H1 (cell line): ENCODE results near the gene SUMF1. TPM values are rescaled to one million over a fixed set of nuclear protein-coding genes. Genes with fewer than 3 reads are reported as not detected.

Experiments
- CTCF ChIA-PET: fragments of 300-600 bp; sonication (Branson Sonifier 250); formaldehyde crosslinking; loops from one replicate; lab custom pipeline; 2021; ENCODE audit not compliant: partially characterized antibody; lab: Charles Lee
- POLR2A ChIA-PET: fragments of 300-600 bp; sonication (Branson Sonifier 250); formaldehyde crosslinking; loops from one replicate; lab custom pipeline; 2021; ENCODE audit warnings: inconsistent platforms; ENCODE audit not compliant: partially characterized antibody; lab: Charles Lee
- DNase-seq, 2 experiments: peaks; one replicate each; pipeline versions ENCODE4 v3.0.0 to v3.0.0-alpha.2; 2010 to 2022; ENCODE audit warnings: low spot score in 2 of 2, low read depth in 1 of 2, mixed read lengths in 1 of 2
- FAIRE-seq: peaks from 2 replicates; lab custom pipeline; 2011; peaks lifted over from hg19 to GRCh38; lab: Jason Lieb, UNC
- H2AFZ ChIP-seq: 2 replicates; pipeline ENCODE4 v1.8.1; 2012; ENCODE audit warnings: low read length, inconsistent platforms
- H2AK5ac ChIP-seq: 2 replicates; pipeline ENCODE4 v1.6.1; 2013; ENCODE audit warnings: low read depth, low read length
- H2BK120ac ChIP-seq: replicated peaks from 2 replicates; pipeline ENCODE3; 2013; ENCODE audit warnings: low read depth, low read length, inconsistent platforms
- H2BK12ac ChIP-seq: 2 replicates; pipeline ENCODE4 v1.6.1; 2013; ENCODE audit warnings: low read depth, low read length
- H2BK15ac ChIP-seq: 2 replicates; pipeline ENCODE4 v1.6.1; 2013; ENCODE audit warnings: low read length
- H2BK20ac ChIP-seq: 2 replicates; pipeline ENCODE4 v1.6.1; 2013; ENCODE audit warnings: low read length
- H2BK5ac ChIP-seq: 2 replicates; pipeline ENCODE4 v1.6.1; 2013; ENCODE audit warnings: low read depth, low read length
- H3K14ac ChIP-seq: 2 replicates; pipeline ENCODE4 v1.6.1; 2013; ENCODE audit warnings: inconsistent platforms; ENCODE audit not compliant: insufficient read length
- H3K18ac ChIP-seq: 2 replicates; pipeline ENCODE4 v1.6.1; 2013; ENCODE audit warnings: low read length; ENCODE audit errors: extremely low read depth
- H3K23ac ChIP-seq: 2 replicates; pipeline ENCODE4 v1.6.1; 2013; ENCODE audit warnings: inconsistent platforms; ENCODE audit not compliant: insufficient read length
- H3K23me2 ChIP-seq: 2 replicates; pipeline ENCODE4 v1.6.1; 2013; ENCODE audit warnings: low read depth, low read length
- H3K27ac ChIP-seq: 2 replicates; pipeline ENCODE4 v1.6.1; 2011; ENCODE audit warnings: low read depth, low read length, inconsistent platforms
- H3K27me3 ChIP-seq, 4 experiments: replicated peaks in 1 of 4; 1 replicate in 1 of 4; 2 replicates in 3 of 4; pipeline versions ENCODE4 v1.6.1 to v1.8.1; 2011 to 2013; ENCODE audit warnings: low read length in 3 of 4, mild to moderate bottlenecking in 3 of 4, inconsistent platforms in 2 of 4, mixed read lengths in 2 of 4, moderate library complexity in 1 of 4; ENCODE audit not compliant: control insufficient read depth in 3 of 4, insufficient read depth in 3 of 4; ENCODE audit errors: extremely low read depth in 1 of 4
- H3K36me3 ChIP-seq, 4 experiments: 2 replicates each; pipeline versions ENCODE4 v1.6.1 to v1.8.1; 2011 to 2013; ENCODE audit warnings: mild to moderate bottlenecking in 4 of 4, low read length in 3 of 4, moderate library complexity in 2 of 4, control low read depth in 1 of 4, inconsistent platforms in 1 of 4; ENCODE audit not compliant: insufficient read depth in 4 of 4, control insufficient read depth in 2 of 4
- H3K4ac ChIP-seq: replicated peaks from 2 replicates; pipeline ENCODE3; 2013; ENCODE audit warnings: low read length, low read depth, mixed read lengths, inconsistent platforms; ENCODE audit not compliant: insufficient read length
- H3K4me1 ChIP-seq, 4 experiments: replicated peaks in 1 of 4; 1 replicate in 1 of 4; 2 replicates in 3 of 4; pipeline versions ENCODE4 v1.6.1 to v1.8.1; 2011 to 2013; ENCODE audit warnings: low read length in 3 of 4, inconsistent platforms in 2 of 4, mixed read lengths in 1 of 4; ENCODE audit not compliant: insufficient read depth in 4 of 4, control insufficient read depth in 3 of 4
- H3K4me2 ChIP-seq, 2 experiments: 2 replicates each; pipeline versions ENCODE4 v1.6.1 to v1.8.1; 2011 to 2013; ENCODE audit warnings: low read depth in 2 of 2, low read length in 2 of 2, control low read depth in 1 of 2, inconsistent platforms in 1 of 2, mild to moderate bottlenecking in 1 of 2; ENCODE audit not compliant: insufficient read depth in 1 of 2
- H3K4me3 ChIP-seq, 4 experiments: fragments of 200-600, 300-600 bp in 1 of 4; sonication (generic), shearing (Covaris generic), sonication (Bioruptor Twin) in 1 of 4; 2 replicates each; pipeline versions ENCODE4 v1.5.1 to v1.8.1; 2011 to 2016; ENCODE audit warnings: low read length in 4 of 4, low read depth in 3 of 4, control low read depth in 2 of 4, inconsistent platforms in 2 of 4, mild to moderate bottlenecking in 2 of 4, mixed read lengths in 1 of 4, moderate library complexity in 1 of 4; ENCODE audit not compliant: insufficient read depth in 2 of 4; ENCODE audit errors: extremely low read depth in 1 of 4
- H3K56ac ChIP-seq: replicated peaks from 2 replicates; pipeline ENCODE3; 2013; ENCODE audit warnings: low read depth, mild to moderate bottlenecking, mixed read lengths, low read length, inconsistent platforms; ENCODE audit not compliant: insufficient read length
- H3K79me1 ChIP-seq: 2 replicates; pipeline ENCODE4 v1.6.1; 2013; ENCODE audit warnings: low read depth, low read length, control low read depth
- H3K79me2 ChIP-seq, 2 experiments: 2 replicates each; pipeline versions ENCODE4 v1.6.1 to v1.8.1; 2012 to 2013; ENCODE audit warnings: low read length in 2 of 2, mild to moderate bottlenecking in 2 of 2, inconsistent platforms in 1 of 2; ENCODE audit not compliant: insufficient read depth in 2 of 2, control insufficient read depth in 1 of 2
- H3K9ac ChIP-seq, 4 experiments: replicated peaks in 1 of 4; 1 replicate in 1 of 4; 2 replicates in 3 of 4; pipeline versions ENCODE4 v1.6.1 to v1.8.1; 2011 to 2013; ENCODE audit warnings: low read depth in 3 of 4, low read length in 3 of 4, control low read depth in 2 of 4, mild to moderate bottlenecking in 2 of 4, moderate library complexity in 2 of 4, inconsistent platforms in 1 of 4; ENCODE audit errors: extremely low read depth in 1 of 4
- H3K9me3 ChIP-seq, 2 experiments: 2 replicates each; pipeline versions ENCODE4 v1.6.1 to v1.8.1; 2012 to 2013; ENCODE audit warnings: mild to moderate bottlenecking in 2 of 2, moderate library complexity in 2 of 2, control low read depth in 1 of 2, inconsistent platforms in 1 of 2, low read depth in 1 of 2, low read length in 1 of 2, mixed read lengths in 1 of 2; ENCODE audit not compliant: insufficient read depth in 2 of 2
- H4K20me1 ChIP-seq, 2 experiments: replicated peaks in 1 of 2; 2 replicates each; pipeline versions ENCODE3 to v1.8.1; 2011 to 2013; ENCODE audit warnings: inconsistent platforms in 2 of 2, low read length in 2 of 2, mild to moderate bottlenecking in 1 of 2; ENCODE audit not compliant: insufficient read depth in 2 of 2, control insufficient read depth in 1 of 2
- H4K5ac ChIP-seq: 2 replicates; pipeline ENCODE4 v1.6.1; 2013; ENCODE audit warnings: low read length, low read depth, mixed read lengths, inconsistent platforms; ENCODE audit not compliant: insufficient read length
- H4K8ac ChIP-seq: 2 replicates; pipeline ENCODE4 v1.8.0; 2013; ENCODE audit warnings: mild to moderate bottlenecking, moderate library complexity, low read length, inconsistent platforms; ENCODE audit not compliant: insufficient read depth; ENCODE audit errors: extremely low read depth
- H4K91ac ChIP-seq: replicated peaks from 2 replicates; pipeline ENCODE3; 2013; ENCODE audit warnings: low read length, mixed read lengths, inconsistent platforms; ENCODE audit not compliant: insufficient read length
- BCL11A ChIP-seq, 2 experiments: IDR thresholded peaks; one replicate each; pipeline ENCODE4 v1.6.1; 2011; ENCODE audit warnings: low read depth in 2 of 2, low read length in 2 of 2, mild to moderate bottlenecking in 2 of 2
- CEBPB ChIP-seq: IDR thresholded peaks from 2 replicates; pipeline ENCODE4 v1.6.1; 2012; ENCODE audit warnings: low read depth, low read length
- MAX ChIP-seq: IDR thresholded peaks from 2 replicates; pipeline ENCODE4 v1.6.1; 2012; ENCODE audit warnings: inconsistent platforms
- RXRA ChIP-seq: IDR thresholded peaks from 2 replicates; pipeline ENCODE4 v1.6.1; 2011; ENCODE audit warnings: low read depth, mild to moderate bottlenecking, low read length, moderate library complexity; ENCODE audit not compliant: insufficient read depth
- WGBS, 2 experiments: shearing (Covaris generic) in 1 of 2; methylation state at CpG; one replicate each; pipeline versions ENCODE4 v1.1.6 to v1.1.7; 2013 to 2015; ENCODE audit warnings: low lambda C conversion rate in 2 of 2, mixed read lengths in 2 of 2, inconsistent platforms in 1 of 2, low coverage in 1 of 2, missing lambda C conversion rate in 1 of 2; ENCODE audit not compliant: insufficient replicate concordance in 2 of 2, insufficient coverage in 1 of 2, insufficient read length in 1 of 2; ENCODE audit errors: extremely low coverage in 1 of 2, missing lambda C conversion rate in 1 of 2; 5-methylcytosine and 5-hydroxymethylcytosine counted together
- polyA plus RNA-seq, 7 experiments: library from polyadenylated mRNA; depleted of rRNA in 3 of 7; stranded (reverse) in 5 of 7; unstranded in 2 of 7; fragments of >200 nt in 5 of 7; fragments of 200-250 nt in 2 of 7; gene quantifications; 1 replicate in 5 of 7; 2 replicates in 1 of 7; 4 replicates in 1 of 7; pipeline versions ENCODE4 v1.2.1 to v1.2.3, GENCODE V29; 2011 to 2013; ENCODE audit warnings: missing spikeins in 2 of 7, mixed read lengths in 2 of 7
- total RNA-seq: library from RNA; stranded (reverse); fragmentation: NEBNext Ultra II Directional; extraction: Animal tissue kit (Norgen Biotek cat#: 25700); gene quantifications from 2 replicates; pipeline ENCODE4 v1.2.1, GENCODE V29; 2021

Gene SUMF1
- total and polyA plus RNA-seq, 2 of the 8 experiments (the other 6 are each of a cell fraction or from before 2014, with no cell fraction given), result 12.5 to 15.0 TPM

GRCh38 chr3:4355401-4356219 is 111.5 kb downstream of the SUMF1 start:
- 86% methylated on average over 6 of the region's 6 CpGs; no CpG with 5 or more reads in 1 of the 2 experiments for WGBS, 2 experiments
- Histone ChIP-seq H2BK5ac (no peak overlapping the region), H2AK5ac (no peak overlapping the region), H3K27ac (no peak overlapping the region), H3K14ac (no peak overlapping the region), H3K79me1 (no peaks in the 10 kb centered on the region), H3K79me2 (no peaks in the 10 kb centered on the region), H2BK120ac (no peak overlapping the region), H3K27me3 (no peaks in the 10 kb centered on the region), H3K4ac (no peak overlapping the region), H4K20me1 (no peaks in the 10 kb centered on the region), H3K56ac (no peak overlapping the region), H4K5ac (no peak overlapping the region), H3K18ac (no peak overlapping the region), H3K4me2 (no peak overlapping the region), H3K23ac (no peak overlapping the region), H3K36me3 (no peaks in the 10 kb centered on the region), H3K9me3 (no peaks in the 10 kb centered on the region), H2BK20ac (no peak overlapping the region), H4K91ac (no peak overlapping the region), H3K4me3 (no peak overlapping the region), H3K4me1 (no peaks in the 10 kb centered on the region), H2AFZ (no peak overlapping the region), H4K8ac (no peak overlapping the region), H3K9ac (no peak overlapping the region), H2BK12ac (no peak overlapping the region), H3K23me2 (no peaks in the 10 kb centered on the region; the same call in 1 of the 2 replicates), H2BK15ac (no peak overlapping the region)
- no peak for FAIRE-seq
- ChIA-PET CTCF (interaction anchor here (0.7 to 1.3 kb wide), 2 partner anchors 212 to 272 kb away, joined by 4 read pairs; no protein-coding TSS in a partner anchor), POLR2A (interaction anchor here (0.6 kb wide), 1 partner anchor 227 kb away, joined by 3 read pairs; no protein-coding TSS in a partner anchor)
- TF ChIP-seq CEBPB (no peak), BCL11A (IDR thresholded peaks at IDR 0.05; ENCODE audit: low read depth in 2 of 2, low read length in 2 of 2) (no peak), MAX (no peak), RXRA (no peak)
- no peak for DNase-seq
